Measurements from ENCODE around the gene KRT15. TPM values are rescaled to one million over a fixed set of nuclear protein-coding genes. Genes with fewer than 3 reads are reported as not detected.

Gene KRT15
- total and polyA plus RNA-seq, 2 experiments from 2014 or later, result 6.8 to 10.6 TPM

DNA sequence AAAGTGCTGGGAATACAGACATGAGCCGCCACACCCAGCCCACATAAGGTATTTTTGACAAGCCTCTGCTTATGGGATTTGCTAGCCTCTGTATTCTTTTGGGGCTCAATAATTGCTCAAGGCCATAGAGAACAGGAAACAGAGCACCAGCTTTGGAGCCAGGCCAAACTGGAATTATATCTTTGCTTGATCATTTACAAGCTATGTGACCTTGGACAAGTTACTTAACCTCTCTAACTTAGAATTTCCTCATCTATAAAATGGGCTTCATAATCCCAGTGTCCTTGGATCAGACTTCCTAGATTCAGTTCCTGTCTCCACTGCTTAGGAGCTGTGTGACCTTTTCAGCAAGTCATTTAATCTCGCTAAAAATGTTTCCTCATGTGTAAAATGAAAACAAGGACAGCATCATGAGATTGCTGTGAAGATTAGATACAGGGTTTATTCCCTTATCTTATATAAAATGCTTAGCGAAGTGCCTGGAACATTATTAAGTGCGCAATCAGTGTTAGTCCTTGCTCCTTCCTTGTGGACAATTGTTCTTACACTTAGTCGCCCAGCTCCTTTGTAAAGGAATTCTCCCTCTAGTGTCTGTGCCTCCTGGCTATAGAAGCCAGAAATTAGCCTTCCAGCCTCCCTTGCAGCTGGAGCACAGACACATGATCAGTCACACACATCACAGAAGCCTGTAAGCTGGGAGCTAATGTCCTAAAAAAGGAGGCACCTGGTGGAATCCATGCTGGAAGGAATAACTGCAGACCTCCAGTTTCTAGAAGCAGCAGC, 36.6 kb upstream of the KRT15 start:
- no peak overlapping the region for H3K4me3 ChIP-seq
- WGBS (ENCODE audit: low lambda C conversion rate, missing lambda C conversion rate), result 77% methylated on average over 5 of the region's 5 CpGs
- H3K27ac ChIP-seq, result no peak overlapping the region
- no peak for DNase-seq (ENCODE audit: low spot score)
- peaks cover 4% of the 10 kb centered on the region for H3K4me1 ChIP-seq (ENCODE audit: insufficient read depth)
- no peaks in the 10 kb centered on the region for H3K79me2 ChIP-seq
- H4K20me1 ChIP-seq (ENCODE audit: insufficient read depth, poor library complexity, severe bottlenecking), result no peaks in the 10 kb centered on the region
- no peaks in the 10 kb centered on the region for H3K36me3 ChIP-seq (replicated peaks; ENCODE audit: insufficient read depth, low read depth)
- TF ChIP-seq EZH2 (IDR thresholded peaks at IDR 0.05; ENCODE audit: borderline replicate concordance) (no peak), EZH2phosphoT487 (IDR thresholded peaks at IDR 0.05; ENCODE audit: low read depth, severe bottlenecking, unreplicated experiment) (no peak)
- TF ChIP-seq, protein P1, sequence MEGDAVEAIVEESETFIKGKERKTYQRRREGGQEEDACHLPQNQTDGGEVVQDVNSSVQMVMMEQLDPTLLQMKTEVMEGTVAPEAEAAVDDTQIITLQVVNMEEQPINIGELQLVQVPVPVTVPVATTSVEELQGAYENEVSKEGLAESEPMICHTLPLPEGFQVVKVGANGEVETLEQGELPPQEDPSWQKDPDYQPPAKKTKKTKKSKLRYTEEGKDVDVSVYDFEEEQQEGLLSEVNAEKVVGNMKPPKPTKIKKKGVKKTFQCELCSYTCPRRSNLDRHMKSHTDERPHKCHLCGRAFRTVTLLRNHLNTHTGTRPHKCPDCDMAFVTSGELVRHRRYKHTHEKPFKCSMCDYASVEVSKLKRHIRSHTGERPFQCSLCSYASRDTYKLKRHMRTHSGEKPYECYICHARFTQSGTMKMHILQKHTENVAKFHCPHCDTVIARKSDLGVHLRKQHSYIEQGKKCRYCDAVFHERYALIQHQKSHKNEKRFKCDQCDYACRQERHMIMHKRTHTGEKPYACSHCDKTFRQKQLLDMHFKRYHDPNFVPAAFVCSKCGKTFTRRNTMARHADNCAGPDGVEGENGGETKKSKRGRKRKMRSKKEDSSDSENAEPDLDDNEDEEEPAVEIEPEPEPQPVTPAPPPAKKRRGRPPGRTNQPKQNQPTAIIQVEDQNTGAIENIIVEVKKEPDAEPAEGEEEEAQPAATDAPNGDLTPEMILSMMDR (IDR thresholded peaks at IDR 0.05; ENCODE audit: poor library complexity), result no peak
- no peak overlapping the region for H2AFZ ChIP-seq
- H3K9me2 ChIP-seq (replicated peaks; ENCODE audit: insufficient read depth), result no peaks in the 10 kb centered on the region
- no peak overlapping the region for H3K4me2 ChIP-seq
- H3K9me3 ChIP-seq (ENCODE audit: low read depth), result no peaks in the 10 kb centered on the region
- no peaks in the 10 kb centered on the region for H3K27me3 ChIP-seq

GRCh38 chr17:41553987-41554680, 35.4 kb upstream of the KRT15 start:
- Histone ChIP-seq H3K9me2 (replicated peaks; ENCODE audit: insufficient read depth) (no peaks in the 10 kb centered on the region), H3K36me3 (replicated peaks; ENCODE audit: insufficient read depth, low read depth) (no peaks in the 10 kb centered on the region), H3K79me2 (no peaks in the 10 kb centered on the region), H4K20me1 (ENCODE audit: insufficient read depth, poor library complexity, severe bottlenecking) (no peaks in the 10 kb centered on the region), H3K9me3 (ENCODE audit: low read depth) (no peaks in the 10 kb centered on the region), H2AFZ (no peak overlapping the region), H3K4me3 (no peak overlapping the region), H3K27ac (no peak overlapping the region), H3K4me2 (no peak overlapping the region), H3K27me3 (no peaks in the 10 kb centered on the region), H3K4me1 (ENCODE audit: insufficient read depth) (peaks cover 14% of the 10 kb centered on the region)
- TF ChIP-seq EZH2 (IDR thresholded peaks at IDR 0.05; ENCODE audit: borderline replicate concordance) (no peak), EZH2phosphoT487 (IDR thresholded peaks at IDR 0.05; ENCODE audit: low read depth, severe bottlenecking, unreplicated experiment) (no peak)
- TF ChIP-seq, protein P1 (IDR thresholded peaks at IDR 0.05; ENCODE audit: poor library complexity), result no peak
- WGBS (ENCODE audit: low lambda C conversion rate, missing lambda C conversion rate), result 70% methylated on average over 8 of the region's 8 CpGs
- no peak for DNase-seq (ENCODE audit: low spot score)

- Histone ChIP-seq H3K9me3 (ENCODE audit: low read depth) (no peaks in the 10 kb centered on the region), H3K79me2 (no peaks in the 10 kb centered on the region), H3K4me1 (ENCODE audit: insufficient read depth) (peaks cover 22% of the 10 kb centered on the region), H3K4me3 (no peak overlapping the region), H2AFZ (no peak overlapping the region), H3K9me2 (replicated peaks; ENCODE audit: insufficient read depth) (no peaks in the 10 kb centered on the region), H3K27ac (no peak overlapping the region), H3K27me3 (no peaks in the 10 kb centered on the region), H4K20me1 (ENCODE audit: insufficient read depth, poor library complexity, severe bottlenecking) (no peaks in the 10 kb centered on the region), H3K36me3 (replicated peaks; ENCODE audit: insufficient read depth, low read depth) (no peaks in the 10 kb centered on the region), H3K4me2 (no peak overlapping the region)
- DNase-seq (ENCODE audit: low spot score), result no peak
- WGBS (ENCODE audit: low lambda C conversion rate, missing lambda C conversion rate), result 88% methylated on average over 4 of the region's 4 CpGs
- TF ChIP-seq EZH2phosphoT487 (IDR thresholded peaks at IDR 0.05; ENCODE audit: low read depth, severe bottlenecking, unreplicated experiment) (no peak), EZH2 (IDR thresholded peaks at IDR 0.05; ENCODE audit: borderline replicate concordance) (no peak)
- TF ChIP-seq, protein P1 (IDR thresholded peaks at IDR 0.05; ENCODE audit: poor library complexity), result no peak
Measured at GRCh38 chr17:41553176-41553575, 34.5 kb upstream of the KRT15 start.
